Ectodermal cell (in vitro differentiated cells): ENCODE results near the gene ERC2.

ENCODE experiments used
- H3K27ac ChIP-seq: 2 replicates; pipeline ENCODE4 v1.7.0; 2013; ENCODE audit warnings: mild to moderate bottlenecking, low read depth, low read length; ENCODE audit not compliant: insufficient read depth, poor library complexity, severe bottlenecking
- H3K27me3 ChIP-seq: 2 replicates; pipeline ENCODE4 v1.7.0; 2013; ENCODE audit warnings: mild to moderate bottlenecking, low read length; ENCODE audit not compliant: insufficient read depth, control insufficient read depth, poor library complexity, severe bottlenecking
- H3K36me3 ChIP-seq: one replicate; pipeline ENCODE4 v1.7.0; 2013; ENCODE audit warnings: low read length; ENCODE audit not compliant: control insufficient read depth, insufficient read depth
- H3K4me1 ChIP-seq: one replicate; pipeline ENCODE4 v1.7.0; 2013; ENCODE audit warnings: low read length; ENCODE audit not compliant: control insufficient read depth, insufficient read depth
- H3K4me3 ChIP-seq: 2 replicates; pipeline ENCODE4 v1.7.0; 2013; ENCODE audit warnings: low read depth, low read length, control low read depth; ENCODE audit not compliant: insufficient read depth
- H3K9me3 ChIP-seq: 2 replicates; pipeline ENCODE4 v1.7.0; 2013; ENCODE audit warnings: mild to moderate bottlenecking, low read length, moderate library complexity; ENCODE audit not compliant: control insufficient read depth
- whole genome bisulfite sequencing, 2 experiments: methylation state at CpG; one replicate each; pipeline ENCODE4 v1.1.7; 2013; ENCODE audit warnings: missing lambda C conversion rate in 2 of 2; 5-methylcytosine and 5-hydroxymethylcytosine counted together

ERC2 gene

GRCh38 chr3:55562700-55563099 is 905.6 kb downstream of the ERC2 start:
- H3K27me3 ChIP-seq: no peaks in the 10 kb centered on the region
- H3K4me1 ChIP-seq: no peaks in the 10 kb centered on the region
- H3K9me3 ChIP-seq: no peaks in the 10 kb centered on the region
- H3K27ac ChIP-seq: no peak overlapping the region
- no peak overlapping the region for H3K4me3 ChIP-seq
- H3K36me3 ChIP-seq: no peaks in the 10 kb centered on the region
- WGBS, 2 experiments: 78 to 100% methylated on average over 1 of the region's 1 CpG

GRCh38 chr3:55559500-55560423 is 908.5 kb downstream of the ERC2 start:
- no peaks in the 10 kb centered on the region for H3K36me3 ChIP-seq
- peaks cover 3% of the 10 kb centered on the region for H3K27me3 ChIP-seq
- H3K4me3 ChIP-seq: no peak overlapping the region
- 90 to 91% methylated on average over 7 of the region's 7 CpGs for WGBS, 2 experiments
- no peak overlapping the region for H3K27ac ChIP-seq
- H3K9me3 ChIP-seq: no peaks in the 10 kb centered on the region
- H3K4me1 ChIP-seq: peaks cover 15% of the 10 kb centered on the region

GRCh38 chr3:55558316-55558715 is 910.0 kb downstream of the ERC2 start:
- H3K27ac ChIP-seq: no peak overlapping the region
- H3K4me1 ChIP-seq: peaks cover 24% of the 10 kb centered on the region
- no peaks in the 10 kb centered on the region for H3K36me3 ChIP-seq
- H3K4me3 ChIP-seq: no peak overlapping the region
- 95 to 100% methylated on average over 1 of the region's 1 CpG for WGBS, 2 experiments
- H3K27me3 ChIP-seq: peaks cover 3% of the 10 kb centered on the region
- H3K9me3 ChIP-seq: no peaks in the 10 kb centered on the region

- Histone ChIP-seq H3K27ac (no peak overlapping the region), H3K27me3 (peaks cover 3% of the 10 kb centered on the region)
- WGBS, 2 experiments: 100% methylated on average over 1 of the region's 1 CpG
These were observed 910.7 kb downstream of the ERC2 start for GRCh38 chr3:55557549-55557948.

GRCh38 chr3:55556619-55557537 is 911.4 kb downstream of the ERC2 start:
- H3K36me3 ChIP-seq: no peaks in the 10 kb centered on the region
- 76 to 84% methylated on average over 3 to 4 of the region's 4 CpGs for WGBS, 2 experiments
- H3K27ac ChIP-seq: no peak overlapping the region
- H3K4me1 ChIP-seq: peaks cover 24% of the 10 kb centered on the region
- H3K9me3 ChIP-seq: no peaks in the 10 kb centered on the region
- H3K27me3 ChIP-seq: peaks cover 3% of the 10 kb centered on the region
- H3K4me3 ChIP-seq: no peak overlapping the region

More at GRCh38 chr3:55557549-55557948, 910.7 kb downstream of the ERC2 start:
- no peak overlapping the region for H3K4me3 ChIP-seq
- H3K4me1 ChIP-seq: peaks cover 24% of the 10 kb centered on the region
- no peaks in the 10 kb centered on the region for H3K36me3 ChIP-seq
- H3K9me3 ChIP-seq: no peaks in the 10 kb centered on the region

- Histone ChIP-seq H3K36me3 (no peaks in the 10 kb centered on the region), H3K27me3 (peaks cover 3% of the 10 kb centered on the region), H3K9me3 (no peaks in the 10 kb centered on the region), H3K4me1 (peaks cover 24% of the 10 kb centered on the region), H3K27ac (no peak overlapping the region), H3K4me3 (no peak overlapping the region)
- WGBS, 2 experiments: 34 to 39% methylated on average over 6 of the region's 6 CpGs
These were observed 912.2 kb downstream of the ERC2 start for GRCh38 chr3:55555873-55556618.

- Histone ChIP-seq H3K27me3 (peaks cover 3% of the 10 kb centered on the region), H3K36me3 (no peaks in the 10 kb centered on the region), H3K4me1 (peaks cover 24% of the 10 kb centered on the region), H3K27ac (no peak overlapping the region), H3K4me3 (no peak overlapping the region), H3K9me3 (no peaks in the 10 kb centered on the region)
- 65 to 70% methylated on average over 11 of the region's 11 CpGs for WGBS, 2 experiments
These were observed 913.4 kb downstream of the ERC2 start for GRCh38 chr3:55554634-55555425.

- peaks cover 3% of the 10 kb centered on the region for H3K27me3 ChIP-seq
- no peaks in the 10 kb centered on the region for H3K36me3 ChIP-seq
- H3K4me3 ChIP-seq: no peak overlapping the region
- H3K4me1 ChIP-seq: peaks cover 38% of the 10 kb centered on the region
- no peak overlapping the region for H3K27ac ChIP-seq
- WGBS, 2 experiments: 87 to 96% methylated on average over 3 of the region's 3 CpGs
- H3K9me3 ChIP-seq: no peaks in the 10 kb centered on the region
These were observed 916.6 kb downstream of the ERC2 start for GRCh38 chr3:55551644-55552043.

- Histone ChIP-seq H3K36me3 (no peaks in the 10 kb centered on the region), H3K9me3 (no peaks in the 10 kb centered on the region), H3K4me3 (no peak overlapping the region), H3K27me3 (no peaks in the 10 kb centered on the region), H3K4me1 (peaks cover 31% of the 10 kb centered on the region), H3K27ac (no peak overlapping the region)
- 86 to 91% methylated on average over 5 to 6 of the region's 6 CpGs for WGBS, 2 experiments
These were observed 919.1 kb downstream of the ERC2 start for GRCh38 chr3:55549177-55549576.
